ENCODE data around the gene APBA2. TPM values are rescaled to one million over a fixed set of nuclear protein-coding genes. Genes with fewer than 3 reads are reported as not detected.

APBA2 gene
- total RNA-seq, 4 donors from 2014 or later: 1.6 to 8.2 (median 2.5) TPM

GRCh38 chr15:29066838-29067237 is 181.1 kb downstream of the APBA2 start:
- in situ Hi-C loops (cut with MboI; ENCODE audit: low pct_ligation_motif_present in 1 of 4, low pct_unique_long_range_greater_than_20kb in 1 of 4, low sequenced_read_pairs in 3 of 4): no loop called here
- TF ChIP-seq CTCF (IDR thresholded peaks at IDR 0.05) (no peak), POLR2A (IDR thresholded peaks at IDR 0.05) (no peak), POLR2AphosphoS5 (IDR thresholded peaks at IDR 0.05) (no peak)
- no peak overlapping the region for H3K27ac ChIP-seq

GRCh38 chr15:29067949-29068348 is 182.2 kb downstream of the APBA2 start:
- in situ Hi-C loops (cut with MboI; ENCODE audit: low pct_ligation_motif_present in 1 of 4, low pct_unique_long_range_greater_than_20kb in 1 of 4, low sequenced_read_pairs in 3 of 4) (no loop called here), intact Hi-C loops (cut with DNase I; ENCODE audit: low total_unique reads) (loop anchor here (10.0 kb wide), 1 partner anchor 1333 kb away; no protein-coding TSS in a partner anchor)
- WGBS, 2 donors (ENCODE audit: low coverage in 1 of 2): 40 to 77% methylated on average over 1 to 7 of the region's 7 CpGs
- no peak for DNase-seq
- TF ChIP-seq EP300 (IDR thresholded peaks at IDR 0.05; ENCODE audit: low read depth) (no peak), POLR2A (IDR thresholded peaks at IDR 0.05) (no peak), POLR2AphosphoS5 (IDR thresholded peaks at IDR 0.05) (no peak), CTCF (IDR thresholded peaks at IDR 0.05) (no peak)
- Histone ChIP-seq H3K4me1 (no peaks in the 10 kb centered on the region), H3K27ac (no peak overlapping the region), H3K36me3 (no peaks in the 10 kb centered on the region), H3K4me3 (no peak overlapping the region), H3K9me3 (no peaks in the 10 kb centered on the region), H3K27me3 (no peaks in the 10 kb centered on the region)

More at GRCh38 chr15:29066838-29067237, 181.1 kb downstream of the APBA2 start:
- no peaks in the 10 kb centered on the region for H3K9me3 ChIP-seq
- H3K27me3 ChIP-seq: no peaks in the 10 kb centered on the region
- intact Hi-C loops (cut with DNase I; ENCODE audit: low total_unique reads): loop anchor here (10.0 kb wide), 1 partner anchor 1332 kb away; no protein-coding TSS in a partner anchor
- H3K4me1 ChIP-seq: no peaks in the 10 kb centered on the region
- 66 to 69% methylated on average over 2 of the region's 2 CpGs for WGBS, 2 donors (ENCODE audit: low coverage in 1 of 2)
- no peak overlapping the region for H3K4me3 ChIP-seq
- H3K36me3 ChIP-seq: no peaks in the 10 kb centered on the region
- DNase-seq: no peak

GRCh38 chr15:29070471-29071231 is 184.9 kb downstream of the APBA2 start:
- H3K4me3 ChIP-seq: no peak overlapping the region
- 80 to 82% methylated on average over 1 to 17 of the region's 17 CpGs for WGBS, 2 donors (ENCODE audit: low coverage in 1 of 2)
- DNase-seq: no peak

More at GRCh38 chr15:29070471-29071231, 184.9 kb downstream of the APBA2 start:
- in situ Hi-C loops (cut with MboI; ENCODE audit: low pct_ligation_motif_present in 1 of 4, low pct_unique_long_range_greater_than_20kb in 1 of 4, low sequenced_read_pairs in 3 of 4): no loop called here
- H3K27me3 ChIP-seq: no peaks in the 10 kb centered on the region
- TF ChIP-seq EP300 (IDR thresholded peaks at IDR 0.05; ENCODE audit: low read depth) (no peak), POLR2AphosphoS5 (IDR thresholded peaks at IDR 0.05) (no peak), POLR2A (IDR thresholded peaks at IDR 0.05) (no peak), CTCF (IDR thresholded peaks at IDR 0.05) (no peak)
- H3K27ac ChIP-seq: no peak overlapping the region
- no peaks in the 10 kb centered on the region for H3K36me3 ChIP-seq
- no peaks in the 10 kb centered on the region for H3K9me3 ChIP-seq
- intact Hi-C loops (cut with DNase I; ENCODE audit: low total_unique reads): no loop called here
- no peaks in the 10 kb centered on the region for H3K4me1 ChIP-seq

Data from transverse colon (tissue), 4 donors.